ENCODE measurements around the gene MLXIPL. TPM values are rescaled to one million over a fixed set of nuclear protein-coding genes. Genes with fewer than 3 reads are reported as not detected.

The MLXIPL gene
- total RNA-seq (2021) (17.4 and 20.6 TPM in 2 replicates), Bru-seq, nascent RNA (percentile 46 among the genes with signal in this experiment), BruChase-seq, experiment 1, labeled RNA remaining after a 2-hour chase (percentile 48 among the genes with signal in this experiment), BruChase-seq, experiment 2, labeled RNA remaining after a 6-hour chase (percentile 68 among the genes with signal in this experiment)
- long read RNA-seq, partial matches to known transcripts = 3 of 5 reads
- long read RNA-seq, other reads (novel, unspliced or antisense) = 2 of 5 reads

- Histone ChIP-seq H3K4me1 (ENCODE audit: insufficient read depth, low read length, poor library complexity, severe bottlenecking) (peaks cover 15% of the 10 kb centered on the region), H3K4me3 (ENCODE audit: low read depth, low read length, poor library complexity, severe bottlenecking) (peak within 1 kb of the TSS; percentile 77), H3K27ac (ENCODE audit: low read depth, low read length, poor library complexity, severe bottlenecking) (peak within 1 kb of the TSS; percentile 23), H3K36me3 (ENCODE audit: insufficient read depth, low read length, poor library complexity, severe bottlenecking) (no peaks in the 10 kb centered on the region), H3K27me3 (replicated peaks; ENCODE audit: insufficient read depth, low read depth, low read length, poor library complexity) (no peaks in the 10 kb centered on the region), H3K9me3 (ENCODE audit: low read depth, low read length, poor library complexity, severe bottlenecking) (no peaks in the 10 kb centered on the region)
- peak; percentile 88 for DNase-seq (ENCODE audit: low spot score)
- TF ChIP-seq EZH2 (IDR thresholded peaks at IDR 0.05; ENCODE audit: borderline replicate concordance, low read depth, low read length, poor library complexity, severe bottlenecking) = no peak
- no peak for TF ChIP-seq CTCF (conservative IDR thresholded peaks at IDR 0.05; ENCODE audit: low read depth, low read length)
- BruUV-seq (replicated peaks) = no TSS peak
- CTCF ChIA-PET = interaction anchor here (0.7 to 1.2 kb wide), 2 partner anchors 17 to 101 kb away, joined by 3 to 5 read pairs; no protein-coding TSS in a partner anchor
- intact Hi-C loops (cut with micrococcal nuclease; ENCODE audit: unreplicated experiment) = loop anchor here (5.0 kb wide), 1 partner anchor 43 kb away; the partner anchor contains the start of gene VPS37D
- POLR2A ChIA-PET (ENCODE audit: low non-redundant PET) = interaction anchor here (0.5 to 0.6 kb wide), 2 partner anchors 35 to 46 kb away, joined by 4 to 11 read pairs; partner anchors contain the start of gene TBL2
These were observed at the start of gene MLXIPL for GRCh38 chr7:73623798-73624668. Gene MLXIPL, minus strand, starts transcription at chr7:73624522. Its CDS starts 30 bp downstream, at chr7:73624492.

- DNase-seq (ENCODE audit: low spot score) = no peak
- BruUV-seq (replicated peaks) = no TSS peak
- ChIA-PET CTCF (no interaction called here), POLR2A (ENCODE audit: low non-redundant PET) (no interaction called here)
- Histone ChIP-seq H3K27me3 (replicated peaks; ENCODE audit: insufficient read depth, low read depth, low read length, poor library complexity) (no peaks in the 10 kb centered on the region), H3K4me3 (ENCODE audit: low read depth, low read length, poor library complexity, severe bottlenecking) (no peak overlapping the region), H3K4me1 (ENCODE audit: insufficient read depth, low read length, poor library complexity, severe bottlenecking) (peaks cover 6% of the 10 kb centered on the region), H3K9me3 (ENCODE audit: low read depth, low read length, poor library complexity, severe bottlenecking) (no peaks in the 10 kb centered on the region), H3K27ac (ENCODE audit: low read depth, low read length, poor library complexity, severe bottlenecking) (no peak overlapping the region), H3K36me3 (ENCODE audit: insufficient read depth, low read length, poor library complexity, severe bottlenecking) (no peaks in the 10 kb centered on the region)
- intact Hi-C loops (cut with micrococcal nuclease; ENCODE audit: unreplicated experiment) = no loop called here
- TF ChIP-seq CTCF (conservative IDR thresholded peaks at IDR 0.05; ENCODE audit: low read depth, low read length) (no peak), EZH2 (IDR thresholded peaks at IDR 0.05; ENCODE audit: borderline replicate concordance, low read depth, low read length, poor library complexity, severe bottlenecking) (no peak)
These were observed 47.6 kb upstream of the MLXIPL start for GRCh38 chr7:73671857-73672445.

- no peak overlapping the region for H3K4me3 ChIP-seq (ENCODE audit: low read depth, low read length, poor library complexity, severe bottlenecking)
- no peak overlapping the region for H3K27ac ChIP-seq (ENCODE audit: low read depth, low read length, poor library complexity, severe bottlenecking)
- CTCF ChIA-PET = no interaction called here
- no peaks in the 10 kb centered on the region for H3K27me3 ChIP-seq (replicated peaks; ENCODE audit: insufficient read depth, low read depth, low read length, poor library complexity)
- H3K4me1 ChIP-seq (ENCODE audit: insufficient read depth, low read length, poor library complexity, severe bottlenecking) = peaks cover 6% of the 10 kb centered on the region
- POLR2A ChIA-PET (ENCODE audit: low non-redundant PET) = no interaction called here
- no peak for DNase-seq (ENCODE audit: low spot score)
- no TSS peak for BruUV-seq (replicated peaks)
- intact Hi-C loops (cut with micrococcal nuclease; ENCODE audit: unreplicated experiment) = no loop called here
- no peaks in the 10 kb centered on the region for H3K36me3 ChIP-seq (ENCODE audit: insufficient read depth, low read length, poor library complexity, severe bottlenecking)
- H3K9me3 ChIP-seq (ENCODE audit: low read depth, low read length, poor library complexity, severe bottlenecking) = no peaks in the 10 kb centered on the region
- TF ChIP-seq EZH2 (IDR thresholded peaks at IDR 0.05; ENCODE audit: borderline replicate concordance, low read depth, low read length, poor library complexity, severe bottlenecking) (no peak), CTCF (conservative IDR thresholded peaks at IDR 0.05; ENCODE audit: low read depth, low read length) (no peak)
These were observed 47.0 kb upstream of the MLXIPL start for GRCh38 chr7:73671322-73671661.
